Colonic mucosa (tissue), 4 donors: ENCODE measurements around the gene ZBTB24. TPM values are rescaled to one million over a fixed set of nuclear protein-coding genes. Genes with fewer than 3 reads are reported as not detected.

Source experiments
- DNase-seq: peaks from one replicate; pipeline ENCODE4 v3.0.0-alpha.2; 2020
- H3K27ac ChIP-seq: fragments of 200-600 bp; one replicate; pipeline ENCODE4 v1.8.0; 2021
- H3K27me3 ChIP-seq: fragments of 200-600 bp; one replicate; pipeline ENCODE4 v1.8.0; 2021
- H3K36me3 ChIP-seq: fragments of 200-600 bp; one replicate; pipeline ENCODE4 v1.8.0; 2021
- H3K4me1 ChIP-seq: fragments of 200-600 bp; one replicate; pipeline ENCODE4 v1.8.0; 2021; ENCODE audit warnings: mild to moderate bottlenecking
- H3K4me3 ChIP-seq: fragments of 200-600 bp; one replicate; pipeline ENCODE4 v1.8.0; 2021
- H3K9ac ChIP-seq, 2 donors: one replicate each; pipeline ENCODE4 v1.7.0; 2013; ENCODE audit warnings: control low read depth in 2 of 2, low read depth in 2 of 2, low read length in 2 of 2
- H3K9me3 ChIP-seq: fragments of 200-600 bp; one replicate; pipeline ENCODE4 v1.8.0; 2021
- intact Hi-C: fragments of 100-400 bp; cut with DNase I; formaldehyde crosslinking; loops from one replicate; pipeline ENCODE4 v1.14.1; 2022
- total RNA-seq, 2 donors: library from RNA; stranded (reverse); fragmentation: NEBNext Ultra II Directional in 1 of 2; extraction: Animal tissue kit (Norgen Biotek cat#: 25700) in 1 of 2; gene quantifications; one replicate each; pipeline ENCODE4 v1.2.1, GENCODE V29; 2021
- TF ChIP-seq, protein P1 (sequence below): fragments of 200-600 bp; IDR thresholded peaks from one replicate; pipeline ENCODE4 v1.8.0; 2022; ENCODE audit warnings: antibody characterized with exemption, mild to moderate bottlenecking
- donor health status: healthy.
- donor health status: DM: no; HTN: no; CAD: no.
- donor health status: DM: no; HTN: no; CAD: no.

ZBTB24 gene
- total RNA-seq, 2 donors from 2014 or later = 5.4 to 7.6 TPM

DNA sequence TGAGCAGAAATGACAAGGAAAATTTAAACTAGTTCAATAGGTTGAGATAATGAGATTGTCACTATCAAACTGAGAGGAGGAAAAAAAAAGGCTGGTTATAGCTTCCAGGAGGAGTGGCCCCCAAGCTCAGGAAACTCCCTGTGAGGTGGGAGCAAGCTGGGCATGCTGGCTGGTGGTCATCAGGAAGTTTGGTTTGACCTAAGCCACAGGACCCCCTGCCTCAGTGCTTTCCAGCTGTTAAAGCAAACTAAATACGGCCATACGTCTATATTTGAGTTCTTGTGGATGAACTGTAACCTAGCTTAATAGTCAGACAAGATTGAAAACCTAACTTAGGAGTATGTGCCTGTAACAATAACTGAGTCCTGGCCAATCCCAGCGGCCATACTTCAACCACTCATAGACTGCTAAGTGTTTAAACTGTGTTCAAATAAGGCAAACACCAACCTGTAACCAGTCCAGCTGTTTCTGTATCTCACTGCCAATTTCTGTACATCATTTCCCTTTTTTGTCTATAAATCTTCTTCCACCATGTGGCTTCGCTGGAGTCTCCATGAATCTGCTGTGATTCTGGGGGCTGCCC, 24.6 kb upstream of the ZBTB24 start:
- H3K4me1 ChIP-seq = no peaks in the 10 kb centered on the region
- H3K36me3 ChIP-seq = no peaks in the 10 kb centered on the region
- no peak overlapping the region for H3K27ac ChIP-seq
- H3K9ac ChIP-seq = no peak overlapping the region
- DNase-seq = no peak
- H3K27me3 ChIP-seq = no peaks in the 10 kb centered on the region
- intact Hi-C loops = no loop called here
- no peak overlapping the region for H3K4me3 ChIP-seq
- H3K9me3 ChIP-seq = no peaks in the 10 kb centered on the region
- TF ChIP-seq, protein P1, sequence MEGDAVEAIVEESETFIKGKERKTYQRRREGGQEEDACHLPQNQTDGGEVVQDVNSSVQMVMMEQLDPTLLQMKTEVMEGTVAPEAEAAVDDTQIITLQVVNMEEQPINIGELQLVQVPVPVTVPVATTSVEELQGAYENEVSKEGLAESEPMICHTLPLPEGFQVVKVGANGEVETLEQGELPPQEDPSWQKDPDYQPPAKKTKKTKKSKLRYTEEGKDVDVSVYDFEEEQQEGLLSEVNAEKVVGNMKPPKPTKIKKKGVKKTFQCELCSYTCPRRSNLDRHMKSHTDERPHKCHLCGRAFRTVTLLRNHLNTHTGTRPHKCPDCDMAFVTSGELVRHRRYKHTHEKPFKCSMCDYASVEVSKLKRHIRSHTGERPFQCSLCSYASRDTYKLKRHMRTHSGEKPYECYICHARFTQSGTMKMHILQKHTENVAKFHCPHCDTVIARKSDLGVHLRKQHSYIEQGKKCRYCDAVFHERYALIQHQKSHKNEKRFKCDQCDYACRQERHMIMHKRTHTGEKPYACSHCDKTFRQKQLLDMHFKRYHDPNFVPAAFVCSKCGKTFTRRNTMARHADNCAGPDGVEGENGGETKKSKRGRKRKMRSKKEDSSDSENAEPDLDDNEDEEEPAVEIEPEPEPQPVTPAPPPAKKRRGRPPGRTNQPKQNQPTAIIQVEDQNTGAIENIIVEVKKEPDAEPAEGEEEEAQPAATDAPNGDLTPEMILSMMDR = no peak

DNA sequence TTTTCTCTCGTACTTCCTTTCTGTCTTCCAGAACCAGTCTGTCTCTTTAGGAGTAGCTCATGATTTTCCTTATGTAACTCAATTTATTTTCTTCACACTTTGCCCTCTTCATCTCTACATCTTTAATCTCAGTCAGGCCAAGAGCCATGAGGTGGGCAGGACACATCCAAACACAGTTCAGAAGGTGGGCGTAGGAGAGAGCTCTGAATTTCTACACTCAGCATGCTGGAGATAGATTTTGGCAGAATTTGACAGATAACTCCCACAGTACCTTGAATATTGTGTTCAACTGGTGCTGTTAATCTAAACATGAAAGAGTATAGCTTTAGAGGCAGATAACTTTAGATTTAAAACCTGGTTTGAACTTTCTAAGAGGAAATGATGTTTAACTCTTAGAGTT, 23.8 kb upstream of the ZBTB24 start:
- H3K9ac ChIP-seq = no peak overlapping the region
- TF ChIP-seq, protein P1 = no peak
- no peak overlapping the region for H3K27ac ChIP-seq
- H3K9me3 ChIP-seq = no peaks in the 10 kb centered on the region
- H3K27me3 ChIP-seq = no peaks in the 10 kb centered on the region
- intact Hi-C loops = no loop called here
- H3K4me1 ChIP-seq = no peaks in the 10 kb centered on the region
- DNase-seq = no peak
- H3K36me3 ChIP-seq = no peaks in the 10 kb centered on the region
- H3K4me3 ChIP-seq = no peak overlapping the region

DNA sequence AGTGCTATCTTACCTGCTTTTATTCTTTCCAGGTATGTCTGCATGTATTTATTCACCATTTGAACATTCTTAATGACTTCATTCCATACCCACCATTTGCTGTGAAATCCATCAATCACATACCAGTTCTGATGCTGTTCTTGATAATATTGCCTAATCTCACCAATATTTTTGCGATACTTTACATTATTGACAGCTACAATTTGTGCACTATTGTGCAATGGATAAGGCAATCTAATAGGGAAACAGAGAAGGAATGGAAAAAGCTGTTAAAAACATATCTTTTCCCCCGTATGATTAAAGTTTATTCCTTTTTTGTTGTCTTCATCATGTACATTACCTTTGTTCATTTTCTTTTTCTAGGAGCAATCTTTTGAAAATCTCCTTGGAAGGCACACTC, 23.3 kb upstream of the ZBTB24 start:
- H3K27me3 ChIP-seq = no peaks in the 10 kb centered on the region
- no peak overlapping the region for H3K4me3 ChIP-seq
- TF ChIP-seq, protein P1 = no peak
- H3K9me3 ChIP-seq = no peaks in the 10 kb centered on the region
- no peak overlapping the region for H3K27ac ChIP-seq
- intact Hi-C loops = no loop called here
- no peak for DNase-seq
- H3K9ac ChIP-seq = no peak overlapping the region
- H3K4me1 ChIP-seq = no peaks in the 10 kb centered on the region
- no peaks in the 10 kb centered on the region for H3K36me3 ChIP-seq

DNA sequence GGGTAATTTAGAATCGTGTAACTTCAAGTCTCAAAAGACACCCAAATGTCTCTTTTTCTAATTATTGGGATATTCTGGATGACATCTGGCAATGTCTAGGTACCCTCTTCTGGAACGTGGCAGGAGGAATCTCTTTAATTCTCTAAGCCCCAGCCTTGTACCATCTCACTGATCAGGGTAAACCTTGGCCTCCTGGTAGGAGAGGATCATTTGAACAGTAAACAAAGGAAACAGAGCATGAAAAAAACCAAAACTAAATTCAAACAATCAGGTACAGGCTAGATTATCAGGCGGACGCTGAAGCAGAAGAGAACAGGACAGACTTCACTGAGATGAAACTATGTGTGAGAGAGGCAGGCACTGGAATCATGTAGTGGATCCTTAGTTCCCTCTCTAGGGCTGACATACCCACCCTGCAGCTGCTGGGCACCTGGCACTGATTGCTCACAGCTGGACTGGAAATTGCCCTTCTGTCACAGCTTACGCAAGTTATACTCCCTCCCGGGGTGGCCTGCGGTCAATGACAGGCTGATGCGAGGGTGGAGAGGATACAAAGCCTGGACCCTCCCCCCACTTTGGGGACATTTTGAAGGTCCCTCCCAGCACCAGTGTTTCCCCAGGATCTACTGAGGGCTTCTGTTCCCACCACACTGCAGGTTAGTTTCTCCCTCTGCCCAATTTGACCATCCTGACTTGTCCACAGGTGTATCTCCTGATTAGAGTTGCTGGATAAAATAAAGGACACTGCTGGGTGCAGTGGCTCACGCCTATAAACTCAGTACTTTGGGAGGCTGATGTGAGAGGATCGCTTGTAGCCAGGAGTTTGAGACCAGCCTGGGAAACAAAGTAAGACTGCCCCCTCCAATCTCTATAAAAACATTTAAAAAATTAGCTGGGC, 20.6 kb upstream of the ZBTB24 start:
- no peak for DNase-seq
- H3K4me3 ChIP-seq = no peak overlapping the region
- no peaks in the 10 kb centered on the region for H3K9me3 ChIP-seq
- H3K27ac ChIP-seq = no peak overlapping the region
- H3K27me3 ChIP-seq = no peaks in the 10 kb centered on the region
- intact Hi-C loops = no loop called here
- no peaks in the 10 kb centered on the region for H3K4me1 ChIP-seq
- H3K9ac ChIP-seq = no peak overlapping the region
- TF ChIP-seq, protein P1 = no peak
- no peaks in the 10 kb centered on the region for H3K36me3 ChIP-seq

DNA sequence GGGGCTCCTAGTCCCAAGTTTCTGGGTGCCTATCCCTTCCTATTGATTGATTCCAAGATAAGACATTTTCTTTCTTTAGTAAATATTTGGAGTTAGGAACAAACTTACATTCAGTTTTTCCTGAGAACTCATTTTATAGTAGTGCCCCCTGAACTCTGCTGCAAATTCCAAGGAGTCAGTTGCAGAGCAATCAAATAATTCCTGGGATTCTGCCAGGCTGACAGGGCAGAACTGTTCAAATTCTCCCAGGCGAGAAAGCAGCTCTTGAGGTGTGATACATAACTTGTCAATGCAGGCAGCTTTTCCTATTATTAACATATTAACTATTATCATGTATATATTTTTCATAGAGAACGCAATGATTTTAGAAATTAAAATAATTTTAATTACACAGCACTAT, 15.9 kb upstream of the ZBTB24 start:
- DNase-seq = no peak
- no peaks in the 10 kb centered on the region for H3K9me3 ChIP-seq
- no peaks in the 10 kb centered on the region for H3K36me3 ChIP-seq
- TF ChIP-seq, protein P1 = no peak
- H3K9ac ChIP-seq = no peak overlapping the region
- no peaks in the 10 kb centered on the region for H3K4me1 ChIP-seq
- no peak overlapping the region for H3K27ac ChIP-seq
- no peak overlapping the region for H3K4me3 ChIP-seq
- intact Hi-C loops = no loop called here
- H3K27me3 ChIP-seq = no peaks in the 10 kb centered on the region
